Tibial nerve (tissue), 3 donors: ENCODE results near the gene LRRC4B.

Source experiments
- CTCF ChIP-seq, 5 experiments: fragments of 200-600 bp in 3 of 5; fragments of 450-650 bp in 2 of 5; sonication (generic) in 3 of 5; IDR thresholded peaks; one replicate each; pipeline ENCODE4 v1.5.1; 2016 to 2019; ENCODE audit warnings: antibody characterized with exemption in 5 of 5, mild to moderate bottlenecking in 3 of 5, moderate library complexity in 2 of 5
- POLR2A ChIP-seq, 2 donors: fragments of 450-650 bp; IDR thresholded peaks; one replicate each; pipeline ENCODE4 v1.6.1; 2017; ENCODE audit warnings: antibody characterized with exemption in 2 of 2, mild to moderate bottlenecking in 2 of 2, moderate library complexity in 2 of 2

GRCh38 chr19:50480281-50481111 is 87.7 kb downstream of the LRRC4B start:
- TF ChIP-seq CTCF (IDR thresholded peaks at IDR 0.05) = no peak
- TF ChIP-seq POLR2A (IDR thresholded peaks at IDR 0.05) = no peak
